GM12891 (cell line): ENCODE results near the gene ATP6V0E2.

ENCODE experiments used
- POLR2A ChIP-seq: IDR thresholded peaks from 2 replicates; pipeline ENCODE4 v1.6.1; 2011; ENCODE audit warnings: low read depth, low read length, control low read depth
- POLR2AphosphoS5 ChIP-seq: IDR thresholded peaks from 2 replicates; pipeline ENCODE4 v1.6.1; 2011; ENCODE audit warnings: low read depth, low read length, control low read depth
- SPI1 ChIP-seq: IDR thresholded peaks from 2 replicates; pipeline ENCODE4 v1.6.1; 2011; ENCODE audit warnings: low read depth, low read length, control low read depth

GRCh38 chr7:149824748-149825566 lies 48.8 kb upstream of the ATP6V0E2 start:
- TF ChIP-seq POLR2A (no peak), POLR2AphosphoS5 (no peak), SPI1 (no peak)
